ENCODE data around the gene ITGA1. TPM values are rescaled to one million over a fixed set of nuclear protein-coding genes. Genes with fewer than 3 reads are reported as not detected.
A peak's percentile ranks its signal among the peaks of the same experiment; 100 is the strongest.
"Not testable (repeated sequence)": the region's sequence is repeated elsewhere in the genome, so short reads cannot be mapped to it uniquely, and the experiment has no call there.

The ITGA1 gene
- total RNA-seq, 4 donors from 2014 or later, result 9.3 to 88.9 (median 17.6) TPM

DNA sequence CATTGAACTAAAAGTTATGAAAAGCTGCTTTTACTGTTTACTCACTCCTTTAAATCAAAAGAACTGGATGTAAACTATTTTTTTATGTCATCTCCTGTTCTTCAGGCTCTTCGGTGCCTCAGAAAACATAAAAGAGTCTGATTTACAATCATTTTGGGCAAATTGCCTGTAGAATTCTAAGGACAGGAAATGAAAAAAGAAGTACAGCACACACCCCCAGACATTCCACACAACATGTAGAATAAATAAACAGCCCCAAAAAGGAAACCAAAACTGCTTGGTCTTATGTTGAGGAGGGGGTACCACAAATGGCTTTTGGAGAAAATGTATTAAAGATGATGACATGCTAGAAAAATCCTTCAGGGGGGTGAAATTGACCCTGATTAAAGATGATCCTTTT, 57.2 kb downstream of the ITGA1 start:
- H3K9me3 ChIP-seq, result no peaks in the 10 kb centered on the region
- no peak for TF ChIP-seq POLR2A (IDR thresholded peaks at IDR 0.05)
- TF ChIP-seq, protein P1, sequence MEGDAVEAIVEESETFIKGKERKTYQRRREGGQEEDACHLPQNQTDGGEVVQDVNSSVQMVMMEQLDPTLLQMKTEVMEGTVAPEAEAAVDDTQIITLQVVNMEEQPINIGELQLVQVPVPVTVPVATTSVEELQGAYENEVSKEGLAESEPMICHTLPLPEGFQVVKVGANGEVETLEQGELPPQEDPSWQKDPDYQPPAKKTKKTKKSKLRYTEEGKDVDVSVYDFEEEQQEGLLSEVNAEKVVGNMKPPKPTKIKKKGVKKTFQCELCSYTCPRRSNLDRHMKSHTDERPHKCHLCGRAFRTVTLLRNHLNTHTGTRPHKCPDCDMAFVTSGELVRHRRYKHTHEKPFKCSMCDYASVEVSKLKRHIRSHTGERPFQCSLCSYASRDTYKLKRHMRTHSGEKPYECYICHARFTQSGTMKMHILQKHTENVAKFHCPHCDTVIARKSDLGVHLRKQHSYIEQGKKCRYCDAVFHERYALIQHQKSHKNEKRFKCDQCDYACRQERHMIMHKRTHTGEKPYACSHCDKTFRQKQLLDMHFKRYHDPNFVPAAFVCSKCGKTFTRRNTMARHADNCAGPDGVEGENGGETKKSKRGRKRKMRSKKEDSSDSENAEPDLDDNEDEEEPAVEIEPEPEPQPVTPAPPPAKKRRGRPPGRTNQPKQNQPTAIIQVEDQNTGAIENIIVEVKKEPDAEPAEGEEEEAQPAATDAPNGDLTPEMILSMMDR (IDR thresholded peaks at IDR 0.05), result no peak
- no peaks in the 10 kb centered on the region for H3K36me3 ChIP-seq
- 11 to 14% methylated on average over 1 of the region's 1 CpG for WGBS, 2 donors
- intact Hi-C loops (cut with DNase I), result no loop called here
- peaks cover 0 to 44% (median 4%) of the 10 kb centered on the region in 3 donors for H3K4me1 ChIP-seq
- H3K27me3 ChIP-seq, result no peaks in the 10 kb centered on the region
- H3K27ac ChIP-seq, result peak overlapping the region in 3 of 4 donors; percentile 3 to 38 (median 37)
- H3K4me3 ChIP-seq, result no peak overlapping the region
- no peak for DNase-seq

DNA sequence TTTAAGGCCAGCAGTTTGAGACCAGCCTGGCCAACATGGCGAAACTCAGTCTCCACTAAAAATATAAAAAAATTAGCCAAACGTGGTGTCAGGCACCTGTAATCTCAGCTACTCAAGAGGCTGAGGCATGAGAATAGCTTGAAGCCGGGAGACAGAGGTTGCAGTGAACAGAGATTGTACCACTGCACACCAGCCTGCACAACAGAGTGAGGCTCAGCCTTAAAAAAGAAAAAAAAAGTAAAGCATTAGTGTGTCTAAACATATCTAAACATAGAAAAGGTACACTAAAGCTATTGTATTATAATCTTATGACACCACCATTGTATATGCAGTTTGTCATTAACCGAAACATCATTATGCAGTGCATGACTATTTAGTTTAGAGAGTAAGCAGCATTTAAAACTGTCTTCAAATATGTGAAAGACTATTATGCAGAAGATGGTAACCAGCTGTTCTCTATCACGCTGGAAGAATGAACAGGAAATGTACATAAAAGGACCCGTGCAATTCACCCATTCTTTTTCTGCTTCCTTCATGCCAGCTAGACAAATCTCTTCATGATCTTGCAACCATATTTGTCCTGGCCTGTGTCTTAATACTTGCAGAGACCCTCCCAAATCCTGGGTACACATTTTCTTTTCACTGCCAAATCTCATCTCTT, 58.6 kb downstream of the ITGA1 start:
- H3K27ac ChIP-seq, result peak overlapping the region in 3 of 4 donors; percentile 3 to 52 (median 29)
- H3K9me3 ChIP-seq, result no peaks in the 10 kb centered on the region
- peaks cover 0 to 32% (median 4%) of the 10 kb centered on the region in 3 donors for H3K4me1 ChIP-seq
- H3K27me3 ChIP-seq, result no peaks in the 10 kb centered on the region
- H3K36me3 ChIP-seq, result no peaks in the 10 kb centered on the region
- DNase-seq, result no peak
- 45 to 55% methylated on average over 6 of the region's 6 CpGs for WGBS, 2 donors
- TF ChIP-seq POLR2A (IDR thresholded peaks at IDR 0.05), result no peak
- TF ChIP-seq, protein P1 (IDR thresholded peaks at IDR 0.05), result no peak
- intact Hi-C loops (cut with DNase I), result no loop called here
- H3K4me3 ChIP-seq, result no peak overlapping the region

DNA sequence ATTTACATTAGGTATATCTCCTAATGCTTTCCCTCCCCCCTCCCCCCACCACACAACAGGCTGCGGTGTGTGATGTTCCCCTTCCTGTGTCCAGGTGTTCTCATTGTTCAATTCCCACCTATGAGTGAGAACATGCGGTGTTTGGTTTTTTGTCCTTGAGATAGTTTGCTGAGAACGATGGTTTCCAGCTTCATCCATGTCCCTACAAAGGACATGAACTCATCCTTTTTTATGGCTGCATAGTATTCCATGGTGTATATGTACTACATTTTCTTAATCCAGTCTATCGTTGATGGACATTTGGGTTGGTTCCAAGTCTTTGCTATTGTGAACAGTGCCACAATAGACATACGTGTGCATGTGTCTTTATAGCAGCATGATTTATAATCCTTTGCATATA, 61.0 kb downstream of the ITGA1 start:
- H3K27ac ChIP-seq; intact Hi-C loops (cut with DNase I); H3K36me3 ChIP-seq; H3K27me3 ChIP-seq; DNase-seq; H3K4me3 ChIP-seq; H3K9me3 ChIP-seq: not testable (repeated sequence)
- 92 to 93% methylated on average over 4 to 5 of the region's 5 CpGs for WGBS, 2 donors
- peaks cover 0 to 30% (median 4%) of the 10 kb centered on the region in 3 donors for H3K4me1 ChIP-seq

DNA sequence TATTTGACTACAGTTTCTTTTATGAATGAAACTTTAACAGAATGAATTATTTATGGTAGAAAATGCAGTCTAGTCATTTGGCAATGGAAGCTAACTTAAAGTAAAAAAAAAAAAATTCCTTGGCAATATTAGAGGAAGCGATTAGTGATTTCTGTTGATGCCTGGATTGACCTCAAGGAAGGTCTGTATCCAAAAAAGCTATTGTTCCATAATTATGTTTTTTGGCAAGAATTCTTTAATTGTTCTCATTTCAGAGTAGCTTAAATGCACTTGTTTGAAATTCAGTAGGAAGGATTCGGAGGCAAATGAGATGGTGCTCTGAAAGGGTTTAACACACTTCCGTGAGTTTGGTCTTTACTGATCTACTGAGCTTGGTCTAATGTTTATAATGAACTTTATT, 61.8 kb downstream of the ITGA1 start:
- 82 to 86% methylated on average over 3 of the region's 3 CpGs for WGBS, 2 donors
- Histone ChIP-seq H3K4me3 (no peak overlapping the region), H3K9me3 (no peaks in the 10 kb centered on the region), H3K4me1 (peaks cover 0 to 29% (median 7%) of the 10 kb centered on the region in 3 donors), H3K27me3 (no peaks in the 10 kb centered on the region), H3K27ac (no peak overlapping the region), H3K36me3 (no peaks in the 10 kb centered on the region)
- TF ChIP-seq POLR2A (IDR thresholded peaks at IDR 0.05), result no peak
- TF ChIP-seq, protein P1 (IDR thresholded peaks at IDR 0.05), result no peak
- DNase-seq, result no peak
- intact Hi-C loops (cut with DNase I), result no loop called here

DNA sequence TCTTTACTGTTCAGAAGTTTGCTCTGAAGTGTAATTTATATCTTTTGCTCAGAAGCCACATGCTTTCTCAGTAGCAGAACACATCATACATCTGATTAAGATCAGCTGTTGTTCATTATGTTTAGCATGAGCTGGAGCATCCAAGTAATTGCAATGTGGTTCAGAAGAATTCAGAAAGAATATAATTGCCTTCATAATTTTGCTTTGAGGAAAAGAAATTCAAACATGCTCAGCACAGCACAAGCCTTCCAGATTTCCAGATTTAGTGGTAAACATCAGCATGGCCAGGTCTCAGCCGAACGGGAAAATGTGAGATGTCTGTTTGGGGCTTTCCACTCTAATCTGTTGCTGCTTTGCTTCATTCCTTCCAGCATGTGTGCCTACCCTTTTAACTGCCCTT, 65.9 kb downstream of the ITGA1 start:
- Histone ChIP-seq H3K4me1 (peaks cover 0 to 9% (median 3%) of the 10 kb centered on the region in 3 donors), H3K27ac (peak overlapping the region in 2 of 4 donors; percentile 45 to 52), H3K9me3 (no peaks in the 10 kb centered on the region), H3K36me3 (no peaks in the 10 kb centered on the region), H3K4me3 (no peak overlapping the region), H3K27me3 (no peaks in the 10 kb centered on the region)
- TF ChIP-seq POLR2A (IDR thresholded peaks at IDR 0.05), result no peak
- TF ChIP-seq, protein P1 (IDR thresholded peaks at IDR 0.05), result no peak
- WGBS, 2 donors, result 43 to 75% methylated on average over 2 of the region's 2 CpGs
- intact Hi-C loops (cut with DNase I), result no loop called here
- DNase-seq, result no peak
